Measurements from ENCODE around the gene PLCB3. TPM values are rescaled to one million over a fixed set of nuclear protein-coding genes. Genes with fewer than 3 reads are reported as not detected.
A peak's percentile ranks its signal among the peaks of the same experiment; 100 is the strongest.

PLCB3 gene
- total RNA-seq, 1 donor from 2014 or later: 48.7 TPM

GRCh38 chr11:64237484-64237951, 13.8 kb upstream of the PLCB3 start:
- Mint-ChIP-seq H3K4me3 (ENCODE audit: unreplicated experiment) (peak overlapping the region; percentile 45), H3K27me3 (ENCODE audit: low read depth, unreplicated experiment) (no peaks in the 10 kb centered on the region), H3K9me3 (ENCODE audit: unreplicated experiment) (no peaks in the 10 kb centered on the region), H3K27ac (ENCODE audit: unreplicated experiment) (no peak overlapping the region), H3K4me1 (ENCODE audit: low read depth, unreplicated experiment) (peaks cover 4% of the 10 kb centered on the region), H3K36me3 (ENCODE audit: low read depth, unreplicated experiment) (no peaks in the 10 kb centered on the region)
- no peak overlapping the region for H3K9ac ChIP-seq (ENCODE audit: low read length)
- peaks cover 11% of the 10 kb centered on the region for H4K20me1 ChIP-seq (ENCODE audit: insufficient read depth, low read length)
- H3K4me2 ChIP-seq (ENCODE audit: low read length): no peak overlapping the region
- no peaks in the 10 kb centered on the region for H3K9me3 ChIP-seq (ENCODE audit: insufficient read depth, low read depth, low read length)
- no peak overlapping the region for H3K27ac ChIP-seq (ENCODE audit: low read depth, low read length)
- DNase-seq (ENCODE audit: low read depth) (no peak), FAIRE-seq (no peak)
- TF ChIP-seq CTCF (IDR thresholded peaks at IDR 0.05; ENCODE audit: insufficient read depth, low read depth, low read length) (no peak), EZH2 (IDR thresholded peaks at IDR 0.05; ENCODE audit: insufficient read depth, low read length) (no peak)
- H3K4me3 ChIP-seq (ENCODE audit: insufficient read depth, low read depth, low read length): no peak overlapping the region
- H3K79me2 ChIP-seq (ENCODE audit: insufficient read depth, low read length): peaks cover 16% of the 10 kb centered on the region
- H3K36me3 ChIP-seq (ENCODE audit: insufficient read depth, low read length): peaks cover 11% of the 10 kb centered on the region
- H3K27me3 ChIP-seq (ENCODE audit: insufficient read depth, low read length): no peaks in the 10 kb centered on the region
- no peak overlapping the region for H2AFZ ChIP-seq (ENCODE audit: low read depth, low read length)
- H3K4me1 ChIP-seq (ENCODE audit: insufficient read depth, low read length): peaks cover 22% of the 10 kb centered on the region

GRCh38 chr11:64238076-64238475, 13.3 kb upstream of the PLCB3 start:
- DNase-seq (ENCODE audit: low read depth): no peak
- H3K27me3 ChIP-seq (ENCODE audit: insufficient read depth, low read length): no peaks in the 10 kb centered on the region
- H3K36me3 ChIP-seq (ENCODE audit: insufficient read depth, low read length): peaks cover 11% of the 10 kb centered on the region
- H3K9ac ChIP-seq (ENCODE audit: low read length): peak overlapping the region; percentile 26
- Mint-ChIP-seq H3K4me3 (ENCODE audit: unreplicated experiment) (no peak overlapping the region), H3K4me1 (ENCODE audit: low read depth, unreplicated experiment) (peaks cover 6% of the 10 kb centered on the region), H3K27ac (ENCODE audit: unreplicated experiment) (no peak overlapping the region), H3K36me3 (ENCODE audit: low read depth, unreplicated experiment) (no peaks in the 10 kb centered on the region), H3K9me3 (ENCODE audit: unreplicated experiment) (no peaks in the 10 kb centered on the region), H3K27me3 (ENCODE audit: low read depth, unreplicated experiment) (no peaks in the 10 kb centered on the region)
- FAIRE-seq: no peak
- no peak for TF ChIP-seq EZH2 (IDR thresholded peaks at IDR 0.05; ENCODE audit: insufficient read depth, low read length)
- no peak for TF ChIP-seq CTCF (IDR thresholded peaks at IDR 0.05; ENCODE audit: insufficient read depth, low read depth, low read length)
- H3K9me3 ChIP-seq (ENCODE audit: insufficient read depth, low read depth, low read length): no peaks in the 10 kb centered on the region
- H2AFZ ChIP-seq (ENCODE audit: low read depth, low read length): no peak overlapping the region
- no peak overlapping the region for H3K4me2 ChIP-seq (ENCODE audit: low read length)
- H3K27ac ChIP-seq (ENCODE audit: low read depth, low read length): no peak overlapping the region
- H4K20me1 ChIP-seq (ENCODE audit: insufficient read depth, low read length): peaks cover 17% of the 10 kb centered on the region
- peaks cover 27% of the 10 kb centered on the region for H3K4me1 ChIP-seq (ENCODE audit: insufficient read depth, low read length)
- no peak overlapping the region for H3K4me3 ChIP-seq (ENCODE audit: insufficient read depth, low read depth, low read length)
- H3K79me2 ChIP-seq (ENCODE audit: insufficient read depth, low read length): peaks cover 22% of the 10 kb centered on the region

- no peaks in the 10 kb centered on the region for H3K27me3 Mint-ChIP-seq (ENCODE audit: low read depth, unreplicated experiment)
- Histone ChIP-seq H3K4me1 (ENCODE audit: insufficient read depth, low read length) (peaks cover 36% of the 10 kb centered on the region), H4K20me1 (ENCODE audit: insufficient read depth, low read length) (peaks cover 26% of the 10 kb centered on the region), H3K79me2 (ENCODE audit: insufficient read depth, low read length) (peaks cover 31% of the 10 kb centered on the region), H3K27ac (ENCODE audit: low read depth, low read length) (no peak overlapping the region), H3K9ac (ENCODE audit: low read length) (no peak overlapping the region), H3K4me3 (ENCODE audit: insufficient read depth, low read depth, low read length) (no peak overlapping the region), H3K36me3 (ENCODE audit: insufficient read depth, low read length) (peaks cover 14% of the 10 kb centered on the region), H2AFZ (ENCODE audit: low read depth, low read length) (no peak overlapping the region), H3K27me3 (ENCODE audit: insufficient read depth, low read length) (no peaks in the 10 kb centered on the region), H3K9me3 (ENCODE audit: insufficient read depth, low read depth, low read length) (no peaks in the 10 kb centered on the region), H3K4me2 (ENCODE audit: low read length) (no peak overlapping the region)
- TF ChIP-seq CTCF (IDR thresholded peaks at IDR 0.05; ENCODE audit: insufficient read depth, low read depth, low read length) (no peak), EZH2 (IDR thresholded peaks at IDR 0.05; ENCODE audit: insufficient read depth, low read length) (no peak)
- no peak for FAIRE-seq
- no peak for DNase-seq (ENCODE audit: low read depth)
- H3K27ac Mint-ChIP-seq (ENCODE audit: unreplicated experiment): no peak overlapping the region
- peaks cover 9% of the 10 kb centered on the region for H3K36me3 Mint-ChIP-seq (ENCODE audit: low read depth, unreplicated experiment)
- H3K9me3 Mint-ChIP-seq (ENCODE audit: unreplicated experiment): no peaks in the 10 kb centered on the region
- H3K4me3 Mint-ChIP-seq (ENCODE audit: unreplicated experiment): peak overlapping the region; percentile 60
- peaks cover 15% of the 10 kb centered on the region for H3K4me1 Mint-ChIP-seq (ENCODE audit: low read depth, unreplicated experiment)
These were observed 12.3 kb upstream of the PLCB3 start for GRCh38 chr11:64238999-64239398.

All from astrocyte (in vitro differentiated cells and primary cell).